Effector memory CD8-positive, alpha-beta T cell (primary cell): ENCODE data around the gene SMAD5.

Experiments used
- ATAC-seq: fragments of 150-1000 bp; cut with Tn5 transposase; replicated peaks from 2 replicates; pipeline ENCODE4 v1.10.0; 2021; ENCODE audit warnings: mild to moderate bottlenecking, moderate library complexity
- DNase-seq, 3 experiments: peaks; one replicate each; pipeline ENCODE4 v3.0.0; 2021
- H3K27ac Mint-ChIP-seq, 2 donors: one replicate each; pipeline ENCODE4 v1.8.0; 2022; ENCODE audit warnings: mild to moderate bottlenecking in 2 of 2, mixed read lengths in 2 of 2, moderate library complexity in 2 of 2
- H3K27me3 Mint-ChIP-seq, 2 donors: one replicate each; pipeline ENCODE4 v1.8.0; 2022; ENCODE audit warnings: mixed read lengths in 2 of 2
- H3K36me3 Mint-ChIP-seq: one replicate; pipeline ENCODE4 v1.8.0; 2022; ENCODE audit warnings: mild to moderate bottlenecking, moderate library complexity, mixed read lengths; ENCODE audit not compliant: insufficient read depth
- H3K4me1 Mint-ChIP-seq, 2 donors: one replicate each; pipeline ENCODE4 v1.8.0; 2022; ENCODE audit warnings: low read depth in 2 of 2, mixed read lengths in 2 of 2
- H3K4me3 Mint-ChIP-seq, 2 donors: one replicate each; pipeline ENCODE4 v1.8.0; 2022; ENCODE audit warnings: mild to moderate bottlenecking in 2 of 2, mixed read lengths in 2 of 2, moderate library complexity in 2 of 2
- H3K9me3 Mint-ChIP-seq, 2 donors: one replicate each; pipeline ENCODE4 v1.8.0; 2022; ENCODE audit warnings: mixed read lengths in 2 of 2

The SMAD5 gene

GRCh38 chr5:136104306-136104965, 28.2 kb upstream of the SMAD5 start:
- H3K27me3 Mint-ChIP-seq = peaks cover 0 to 17% of the 10 kb centered on the region in 2 donors
- H3K36me3 Mint-ChIP-seq = no peaks in the 10 kb centered on the region
- no peaks in the 10 kb centered on the region for H3K4me1 Mint-ChIP-seq
- H3K9me3 Mint-ChIP-seq = no peaks in the 10 kb centered on the region
- no peak overlapping the region for H3K4me3 Mint-ChIP-seq
- no peak overlapping the region for H3K27ac Mint-ChIP-seq
- DNase-seq (no peak), ATAC-seq (no peak)

- Mint-ChIP-seq H3K4me1 (peaks cover 0 to 2% of the 10 kb centered on the region in 2 donors), H3K36me3 (no peaks in the 10 kb centered on the region), H3K9me3 (no peaks in the 10 kb centered on the region), H3K4me3 (no peak overlapping the region), H3K27ac (no peak overlapping the region), H3K27me3 (peaks cover 0 to 17% of the 10 kb centered on the region in 2 donors)
- ATAC-seq = no peak
- DNase-seq = no peak
These were observed 26.2 kb upstream of the SMAD5 start for GRCh38 chr5:136106351-136107031.

- no peak for DNase-seq
- no peak for ATAC-seq
- H3K27ac Mint-ChIP-seq = no peak overlapping the region
- H3K4me3 Mint-ChIP-seq = no peak overlapping the region
- H3K4me1 Mint-ChIP-seq = peaks cover 0 to 2% of the 10 kb centered on the region in 2 donors
- H3K36me3 Mint-ChIP-seq = no peaks in the 10 kb centered on the region
- H3K27me3 Mint-ChIP-seq = peaks cover 8 to 27% of the 10 kb centered on the region in 2 donors
- no peaks in the 10 kb centered on the region for H3K9me3 Mint-ChIP-seq
These were observed 24.4 kb upstream of the SMAD5 start for GRCh38 chr5:136108180-136108611.

GRCh38 chr5:136108766-136109165, 23.9 kb upstream of the SMAD5 start:
- ATAC-seq (no peak), DNase-seq (no peak)
- Mint-ChIP-seq H3K4me1 (peaks cover 0 to 2% of the 10 kb centered on the region in 2 donors), H3K4me3 (no peak overlapping the region), H3K27me3 (peaks cover 13 to 27% of the 10 kb centered on the region in 2 donors), H3K36me3 (no peaks in the 10 kb centered on the region), H3K27ac (no peak overlapping the region), H3K9me3 (no peaks in the 10 kb centered on the region)

- H3K27me3 Mint-ChIP-seq = peaks cover 13 to 22% of the 10 kb centered on the region in 2 donors
- no peak overlapping the region for H3K27ac Mint-ChIP-seq
- no peaks in the 10 kb centered on the region for H3K9me3 Mint-ChIP-seq
- ATAC-seq = no peak
- no peak overlapping the region for H3K4me3 Mint-ChIP-seq
- no peak for DNase-seq
- peaks cover 0 to 2% of the 10 kb centered on the region in 2 donors for H3K4me1 Mint-ChIP-seq
- no peaks in the 10 kb centered on the region for H3K36me3 Mint-ChIP-seq
These were observed 23.1 kb upstream of the SMAD5 start for GRCh38 chr5:136109453-136110135.

GRCh38 chr5:136113606-136114005, 19.0 kb upstream of the SMAD5 start:
- peaks cover 0 to 2% of the 10 kb centered on the region in 2 donors for H3K4me1 Mint-ChIP-seq
- ATAC-seq = no peak
- no peak overlapping the region for H3K4me3 Mint-ChIP-seq
- no peak for DNase-seq
- H3K27me3 Mint-ChIP-seq = peaks cover 21 to 23% of the 10 kb centered on the region in 2 donors
- H3K27ac Mint-ChIP-seq = no peak overlapping the region
- no peaks in the 10 kb centered on the region for H3K9me3 Mint-ChIP-seq
- H3K36me3 Mint-ChIP-seq = no peaks in the 10 kb centered on the region

- H3K27me3 Mint-ChIP-seq = peaks cover 21 to 23% of the 10 kb centered on the region in 2 donors
- no peak overlapping the region for H3K4me3 Mint-ChIP-seq
- DNase-seq (no peak), ATAC-seq (no peak)
- no peaks in the 10 kb centered on the region for H3K9me3 Mint-ChIP-seq
- no peaks in the 10 kb centered on the region for H3K36me3 Mint-ChIP-seq
- peaks cover 0 to 2% of the 10 kb centered on the region in 2 donors for H3K4me1 Mint-ChIP-seq
- no peak overlapping the region for H3K27ac Mint-ChIP-seq
These were observed 18.1 kb upstream of the SMAD5 start for GRCh38 chr5:136114414-136115125.

- H3K4me3 Mint-ChIP-seq = no peak overlapping the region
- no peaks in the 10 kb centered on the region for H3K36me3 Mint-ChIP-seq
- H3K4me1 Mint-ChIP-seq = peaks cover 0 to 2% of the 10 kb centered on the region in 2 donors
- peaks cover 21 to 23% of the 10 kb centered on the region in 2 donors for H3K27me3 Mint-ChIP-seq
- H3K9me3 Mint-ChIP-seq = no peaks in the 10 kb centered on the region
- no peak overlapping the region for H3K27ac Mint-ChIP-seq
- DNase-seq (no peak), ATAC-seq (no peak)
These were observed 17.3 kb upstream of the SMAD5 start for GRCh38 chr5:136115183-136115865.

- Mint-ChIP-seq H3K4me1 (no peaks in the 10 kb centered on the region), H3K9me3 (no peaks in the 10 kb centered on the region), H3K27me3 (peaks cover 25 to 28% of the 10 kb centered on the region in 2 donors), H3K36me3 (no peaks in the 10 kb centered on the region), H3K4me3 (no peak overlapping the region), H3K27ac (no peak overlapping the region)
- ATAC-seq (no peak), DNase-seq (no peak)
These were observed 12.1 kb upstream of the SMAD5 start for GRCh38 chr5:136120529-136120928.

- Mint-ChIP-seq H3K27ac (no peak overlapping the region), H3K4me3 (no peak overlapping the region), H3K9me3 (no peaks in the 10 kb centered on the region), H3K4me1 (no peaks in the 10 kb centered on the region), H3K27me3 (peaks cover 38 to 43% of the 10 kb centered on the region in 2 donors), H3K36me3 (no peaks in the 10 kb centered on the region)
- DNase-seq (no peak), ATAC-seq (no peak)
These were observed 9.3 kb upstream of the SMAD5 start for GRCh38 chr5:136123236-136123768.

GRCh38 chr5:136127560-136127959, 5.1 kb upstream of the SMAD5 start:
- peaks cover 4% of the 10 kb centered on the region for H3K36me3 Mint-ChIP-seq
- H3K9me3 Mint-ChIP-seq = no peaks in the 10 kb centered on the region
- no peak overlapping the region for H3K27ac Mint-ChIP-seq
- H3K27me3 Mint-ChIP-seq = peaks cover 35 to 50% of the 10 kb centered on the region in 2 donors
- no peak overlapping the region for H3K4me3 Mint-ChIP-seq
- H3K4me1 Mint-ChIP-seq = peaks cover 6 to 8% of the 10 kb centered on the region in 2 donors
- ATAC-seq (no peak), DNase-seq (no peak)

GRCh38 chr5:136128481-136128880, 4.2 kb upstream of the SMAD5 start:
- Mint-ChIP-seq H3K27me3 (peaks cover 35 to 50% of the 10 kb centered on the region in 2 donors), H3K4me1 (peaks cover 7 to 10% of the 10 kb centered on the region in 2 donors), H3K9me3 (no peaks in the 10 kb centered on the region), H3K36me3 (peaks cover 9% of the 10 kb centered on the region), H3K4me3 (no peak overlapping the region), H3K27ac (no peak overlapping the region)
- DNase-seq = no peak
- no peak for ATAC-seq
